HL-60 (cell line): Measurements from ENCODE around the gene SPATS2L.

Experiments used
- GABPA ChIP-seq: IDR thresholded peaks from 2 replicates; pipeline ENCODE4 v1.6.1; 2012; ENCODE audit warnings: low read depth
- POLR2AphosphoS5 ChIP-seq: IDR thresholded peaks from 2 replicates; pipeline ENCODE4 v1.6.1; 2012; ENCODE audit warnings: low read depth
- SPI1 ChIP-seq: IDR thresholded peaks from 2 replicates; pipeline ENCODE4 v1.6.1; 2012; ENCODE audit warnings: low read depth, mild to moderate bottlenecking, borderline replicate concordance
- TF ChIP-seq, protein P1 (sequence below): IDR thresholded peaks from one replicate; pipeline ENCODE4 v1.5.1; 2011; ENCODE audit warnings: low read length, control low read depth, inconsistent platforms; ENCODE audit not compliant: insufficient read depth
- TF ChIP-seq, protein P2 (sequence below): IDR thresholded peaks from 2 replicates; pipeline ENCODE4 v1.6.1; 2012; ENCODE audit warnings: low read depth; ENCODE audit not compliant: insufficient replicate concordance

DNA sequence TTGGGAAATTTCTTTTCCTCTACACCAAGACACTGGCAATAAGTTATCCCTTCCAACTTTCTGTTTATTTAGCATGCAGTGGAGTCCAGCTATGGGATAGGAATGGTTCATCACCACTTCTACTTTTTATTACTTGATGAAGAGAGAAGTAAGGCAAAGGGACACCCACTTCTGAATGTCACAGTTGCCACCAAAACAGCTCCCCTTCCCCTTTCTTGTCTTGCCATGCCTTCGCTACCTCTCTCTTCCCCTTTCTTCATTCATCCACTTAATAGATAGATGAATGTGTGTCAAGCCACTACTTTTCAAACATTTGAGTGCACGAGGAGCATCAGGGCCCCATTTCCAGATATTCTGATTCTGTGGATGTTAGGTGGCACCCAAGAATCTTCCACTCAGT lies 143.8 kb downstream of the SPATS2L start:
- TF ChIP-seq, protein P1, sequence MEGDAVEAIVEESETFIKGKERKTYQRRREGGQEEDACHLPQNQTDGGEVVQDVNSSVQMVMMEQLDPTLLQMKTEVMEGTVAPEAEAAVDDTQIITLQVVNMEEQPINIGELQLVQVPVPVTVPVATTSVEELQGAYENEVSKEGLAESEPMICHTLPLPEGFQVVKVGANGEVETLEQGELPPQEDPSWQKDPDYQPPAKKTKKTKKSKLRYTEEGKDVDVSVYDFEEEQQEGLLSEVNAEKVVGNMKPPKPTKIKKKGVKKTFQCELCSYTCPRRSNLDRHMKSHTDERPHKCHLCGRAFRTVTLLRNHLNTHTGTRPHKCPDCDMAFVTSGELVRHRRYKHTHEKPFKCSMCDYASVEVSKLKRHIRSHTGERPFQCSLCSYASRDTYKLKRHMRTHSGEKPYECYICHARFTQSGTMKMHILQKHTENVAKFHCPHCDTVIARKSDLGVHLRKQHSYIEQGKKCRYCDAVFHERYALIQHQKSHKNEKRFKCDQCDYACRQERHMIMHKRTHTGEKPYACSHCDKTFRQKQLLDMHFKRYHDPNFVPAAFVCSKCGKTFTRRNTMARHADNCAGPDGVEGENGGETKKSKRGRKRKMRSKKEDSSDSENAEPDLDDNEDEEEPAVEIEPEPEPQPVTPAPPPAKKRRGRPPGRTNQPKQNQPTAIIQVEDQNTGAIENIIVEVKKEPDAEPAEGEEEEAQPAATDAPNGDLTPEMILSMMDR, result no peak
- TF ChIP-seq SPI1 (peak; percentile 87), GABPA (no peak), POLR2AphosphoS5 (no peak)
- TF ChIP-seq, protein P2, sequence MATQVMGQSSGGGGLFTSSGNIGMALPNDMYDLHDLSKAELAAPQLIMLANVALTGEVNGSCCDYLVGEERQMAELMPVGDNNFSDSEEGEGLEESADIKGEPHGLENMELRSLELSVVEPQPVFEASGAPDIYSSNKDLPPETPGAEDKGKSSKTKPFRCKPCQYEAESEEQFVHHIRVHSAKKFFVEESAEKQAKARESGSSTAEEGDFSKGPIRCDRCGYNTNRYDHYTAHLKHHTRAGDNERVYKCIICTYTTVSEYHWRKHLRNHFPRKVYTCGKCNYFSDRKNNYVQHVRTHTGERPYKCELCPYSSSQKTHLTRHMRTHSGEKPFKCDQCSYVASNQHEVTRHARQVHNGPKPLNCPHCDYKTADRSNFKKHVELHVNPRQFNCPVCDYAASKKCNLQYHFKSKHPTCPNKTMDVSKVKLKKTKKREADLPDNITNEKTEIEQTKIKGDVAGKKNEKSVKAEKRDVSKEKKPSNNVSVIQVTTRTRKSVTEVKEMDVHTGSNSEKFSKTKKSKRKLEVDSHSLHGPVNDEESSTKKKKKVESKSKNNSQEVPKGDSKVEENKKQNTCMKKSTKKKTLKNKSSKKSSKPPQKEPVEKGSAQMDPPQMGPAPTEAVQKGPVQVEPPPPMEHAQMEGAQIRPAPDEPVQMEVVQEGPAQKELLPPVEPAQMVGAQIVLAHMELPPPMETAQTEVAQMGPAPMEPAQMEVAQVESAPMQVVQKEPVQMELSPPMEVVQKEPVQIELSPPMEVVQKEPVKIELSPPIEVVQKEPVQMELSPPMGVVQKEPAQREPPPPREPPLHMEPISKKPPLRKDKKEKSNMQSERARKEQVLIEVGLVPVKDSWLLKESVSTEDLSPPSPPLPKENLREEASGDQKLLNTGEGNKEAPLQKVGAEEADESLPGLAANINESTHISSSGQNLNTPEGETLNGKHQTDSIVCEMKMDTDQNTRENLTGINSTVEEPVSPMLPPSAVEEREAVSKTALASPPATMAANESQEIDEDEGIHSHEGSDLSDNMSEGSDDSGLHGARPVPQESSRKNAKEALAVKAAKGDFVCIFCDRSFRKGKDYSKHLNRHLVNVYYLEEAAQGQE, result no peak
